Measurements from ENCODE around the gene NRM.
"Not testable (repeated sequence)": the region's sequence is repeated elsewhere in the genome, so short reads cannot be mapped to it uniquely, and the experiment has no call there.

The NRM gene

DNA sequence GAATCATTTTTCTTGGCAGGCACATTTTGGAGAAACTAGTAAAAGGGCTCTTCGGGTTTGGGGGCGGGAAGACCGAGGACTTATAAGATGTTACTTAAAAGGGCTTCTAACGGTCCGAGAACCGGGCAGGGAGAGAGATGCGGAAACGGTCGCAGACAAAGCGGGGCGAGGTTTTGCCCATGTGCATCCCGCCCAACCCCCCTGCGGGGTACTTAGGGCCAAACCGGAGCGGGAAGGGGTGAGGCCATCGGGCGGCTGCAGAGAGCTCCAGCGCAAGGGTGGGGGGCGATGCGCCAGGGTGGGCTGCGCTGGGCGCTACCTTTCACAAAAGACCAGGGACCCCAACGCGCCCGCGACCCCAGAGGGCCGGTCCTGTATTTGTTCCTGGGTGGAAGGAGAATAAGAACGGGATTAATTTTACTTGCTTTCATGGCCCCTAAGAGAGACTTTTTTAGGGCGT, 30.0 kb upstream of the NRM start:
- DNase-seq (ENCODE audit: low read depth in 2 of 2), result no peak

DNA sequence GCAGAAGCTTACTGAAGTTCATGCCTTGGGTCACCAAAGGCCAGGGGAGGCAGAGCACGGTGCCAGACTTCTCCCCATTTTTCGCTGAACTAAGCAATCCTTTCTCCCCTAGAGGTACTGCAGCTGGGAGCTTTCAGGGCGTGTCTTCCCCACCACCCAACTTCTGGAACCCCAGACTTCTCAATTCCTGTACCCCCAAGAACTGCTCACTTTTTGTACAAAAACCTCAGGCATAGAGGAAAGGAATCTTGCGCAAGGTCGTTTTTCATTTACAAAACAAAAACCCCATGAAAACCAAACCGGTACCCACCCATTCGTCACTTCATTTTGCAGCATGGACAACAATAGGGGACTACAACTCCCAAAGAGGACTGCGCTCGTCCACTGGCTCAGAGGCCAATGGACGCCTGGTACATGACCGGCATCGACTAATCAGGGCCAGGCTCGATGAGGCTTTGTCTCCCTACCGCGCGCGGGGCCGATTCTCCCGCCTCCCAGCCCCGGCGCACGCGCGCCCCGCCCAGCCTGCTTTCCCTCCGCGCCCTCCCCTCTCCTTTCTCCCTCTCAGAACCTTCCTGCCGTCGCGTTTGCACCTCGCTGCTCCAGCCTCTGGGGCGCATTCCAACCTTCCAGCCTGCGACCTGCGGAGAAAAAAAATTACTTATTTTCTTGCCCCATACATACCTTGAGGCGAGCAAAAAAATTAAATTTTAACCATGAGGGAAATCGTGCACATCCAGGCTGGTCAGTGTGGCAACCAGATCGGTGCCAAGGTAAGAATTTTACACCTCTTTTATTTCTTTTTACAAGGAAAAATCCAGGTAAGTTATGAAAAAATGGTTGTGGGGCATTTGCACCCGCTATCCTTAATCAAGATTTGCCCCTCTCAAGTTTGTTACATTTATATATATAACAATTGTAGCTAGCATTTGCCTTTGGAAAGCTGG, 29.3 kb upstream of the NRM start, which contains the start of gene TUBB:
TSS of gene TUBB (plus strand) at position 562 of the 947 bp plus-strand sequence. CDS start at position 717, 155 bp downstream.
- peak; percentile 91 to 94 for DNase-seq (ENCODE audit: low read depth in 2 of 2)

DNA sequence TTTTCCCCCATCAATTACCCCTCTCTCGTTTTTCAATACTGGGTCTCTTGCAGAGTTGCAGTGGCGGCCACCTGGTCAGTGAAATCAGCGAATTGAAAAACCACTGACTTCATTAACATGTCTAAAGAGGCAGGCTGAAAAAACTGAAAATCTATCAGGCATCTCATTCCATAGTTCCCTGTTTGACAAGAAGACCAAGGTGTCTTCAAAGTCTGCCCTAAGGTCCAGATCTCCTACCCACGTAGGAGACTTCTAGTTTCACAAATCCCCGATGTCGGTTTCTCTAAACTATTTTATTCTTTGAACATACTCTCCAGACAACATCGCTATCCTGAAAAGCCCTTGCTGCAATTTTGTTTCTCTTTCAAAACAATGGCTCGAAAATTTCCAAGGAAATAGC, 28.6 kb upstream of the NRM start:
- DNase-seq (ENCODE audit: low read depth in 2 of 2), result no peak

DNA sequence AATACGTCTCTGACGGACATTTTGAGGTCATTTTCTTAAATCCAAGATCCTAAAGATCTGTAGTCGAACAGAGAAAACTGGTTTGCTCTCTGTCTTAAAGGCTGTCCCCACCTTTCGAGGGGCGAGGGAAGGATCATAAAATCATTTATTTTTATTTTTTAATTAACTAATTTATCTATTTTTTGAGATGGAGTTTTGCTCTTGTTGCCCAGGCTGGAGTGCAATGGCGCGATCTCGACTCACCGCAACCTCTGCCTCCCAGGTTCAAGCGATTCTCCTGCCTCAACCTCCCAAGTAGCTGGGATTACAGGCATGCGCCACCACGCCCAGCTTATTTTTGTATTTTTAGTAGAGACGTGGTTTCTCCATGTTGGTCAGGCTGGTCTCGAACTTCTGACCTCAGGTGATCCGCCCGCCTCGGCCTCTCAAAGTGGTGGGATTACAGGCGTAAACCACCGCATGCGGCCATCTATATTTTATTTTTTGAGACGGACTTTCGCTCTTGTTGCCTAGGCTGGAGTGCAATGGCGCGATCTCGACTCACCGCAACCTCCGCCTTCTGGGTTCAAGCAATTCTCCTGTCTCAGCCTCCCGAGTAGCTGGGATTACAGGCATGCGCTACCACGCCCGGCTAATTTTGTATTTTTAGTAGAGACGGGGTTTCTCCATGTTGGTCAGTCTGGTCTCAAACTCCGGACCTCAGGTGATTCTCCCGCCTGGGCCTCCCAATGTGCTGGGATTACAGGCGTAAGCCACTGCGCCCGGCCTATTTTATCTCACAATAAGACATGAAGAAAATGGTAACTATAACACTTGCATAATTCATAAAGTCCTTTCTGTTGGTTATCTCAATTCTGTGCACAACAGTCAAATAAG, 27.3 kb upstream of the NRM start:
- DNase-seq (ENCODE audit: low read depth in 2 of 2), result not testable (repeated sequence)

DNA sequence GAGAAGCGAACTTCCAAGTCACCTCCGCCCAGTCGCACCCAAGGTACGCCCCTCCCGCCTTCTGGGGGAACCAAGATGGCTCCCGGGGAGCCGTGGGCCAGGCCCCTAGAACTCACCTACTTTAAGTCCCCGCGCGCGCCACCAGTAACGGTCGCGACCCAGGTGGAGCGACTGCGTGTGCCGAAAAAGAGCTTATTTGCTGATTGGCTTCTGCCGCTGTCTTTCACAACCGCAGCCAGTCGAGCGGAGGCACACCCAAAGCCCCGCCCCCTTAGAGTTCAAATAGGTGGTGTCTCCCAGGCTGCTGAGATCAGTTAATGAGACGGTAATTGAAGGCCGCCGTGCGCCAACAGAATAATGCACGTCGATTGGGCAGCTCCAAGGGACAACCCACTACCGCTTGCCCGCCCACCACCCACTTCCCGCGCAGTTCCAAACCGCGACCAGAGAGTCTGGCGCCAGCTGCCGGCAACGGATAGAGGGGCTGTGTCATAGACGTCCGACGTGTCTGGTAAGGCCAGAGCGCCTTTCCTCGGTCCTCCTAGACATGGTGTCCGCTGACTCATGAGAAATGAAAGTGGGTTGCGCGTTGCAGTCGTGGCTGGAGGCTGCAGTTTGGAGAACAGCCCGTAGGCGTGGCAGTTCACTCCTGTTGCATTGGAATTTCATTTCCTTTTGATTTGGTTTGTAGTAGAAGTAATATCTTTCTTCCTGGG, 26.5 kb upstream of the NRM start, which contains the start of gene MDC1:
TSS of gene MDC1 (minus strand) at position 153 of the 716 bp plus-strand sequence. CDS start 2,106 bp downstream, outside the sequence.
- DNase-seq (ENCODE audit: low read depth in 2 of 2), result peak; percentile 97 to 98

DNA sequence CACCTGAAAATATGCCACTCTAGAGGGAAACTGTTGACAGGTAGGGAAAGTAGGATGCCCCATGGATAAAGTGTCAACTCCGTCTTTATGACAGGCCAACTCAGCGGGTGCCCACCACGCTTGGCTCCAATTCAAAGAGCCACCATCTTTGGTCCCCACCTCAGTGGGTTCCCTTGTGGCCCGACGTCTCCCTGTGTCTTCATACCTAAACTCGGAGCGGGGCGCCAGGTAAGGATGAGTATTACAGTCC, 26.0 kb upstream of the NRM start:
- no peak for DNase-seq (ENCODE audit: low read depth in 2 of 2)

DNA sequence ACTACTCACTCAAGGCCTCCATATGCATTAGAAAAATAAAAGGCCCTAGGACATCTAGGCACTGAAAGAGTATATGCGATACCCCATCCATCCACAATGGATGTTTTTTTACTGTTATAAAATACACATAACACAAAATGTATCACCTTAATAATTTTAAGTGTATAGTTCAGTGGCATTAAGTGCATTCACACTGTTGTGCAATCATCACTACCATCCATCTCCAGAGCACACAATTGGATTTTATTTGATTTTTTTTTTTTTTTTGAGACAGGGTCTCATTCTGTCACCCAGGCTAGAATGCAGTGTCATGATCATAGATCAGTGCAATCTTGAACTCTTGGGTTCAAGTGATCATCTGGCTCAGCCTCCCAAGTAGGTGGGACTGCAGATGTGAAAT, 23.5 kb upstream of the NRM start:
- DNase-seq (ENCODE audit: low read depth in 2 of 2), result no peak

DNA sequence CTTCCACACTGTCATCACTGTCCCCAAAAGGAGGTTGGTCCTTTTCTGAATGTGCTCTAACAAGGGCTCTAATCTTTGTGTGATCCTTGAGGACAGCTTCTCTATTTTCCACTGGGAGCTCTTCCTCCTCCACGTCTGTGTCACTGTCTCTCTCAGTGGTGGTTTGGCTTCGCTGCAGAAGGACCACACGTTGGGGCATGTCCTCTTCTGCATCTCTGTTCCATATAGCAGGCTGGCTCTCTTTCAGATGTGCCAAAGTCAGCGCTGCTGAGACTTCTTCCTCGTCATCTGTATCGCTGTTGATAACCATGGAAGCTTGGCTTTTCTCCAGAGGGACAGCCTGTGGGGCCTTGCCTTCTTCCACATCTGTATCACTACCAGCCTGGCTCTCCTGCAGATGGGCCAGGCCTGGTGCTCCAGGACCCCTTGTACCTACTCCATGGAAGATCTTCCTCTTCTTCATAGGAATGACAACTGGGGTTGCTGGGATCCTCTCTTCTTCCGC, 21.7 kb upstream of the NRM start:
- DNase-seq (ENCODE audit: low read depth in 2 of 2), result no peak

DNA sequence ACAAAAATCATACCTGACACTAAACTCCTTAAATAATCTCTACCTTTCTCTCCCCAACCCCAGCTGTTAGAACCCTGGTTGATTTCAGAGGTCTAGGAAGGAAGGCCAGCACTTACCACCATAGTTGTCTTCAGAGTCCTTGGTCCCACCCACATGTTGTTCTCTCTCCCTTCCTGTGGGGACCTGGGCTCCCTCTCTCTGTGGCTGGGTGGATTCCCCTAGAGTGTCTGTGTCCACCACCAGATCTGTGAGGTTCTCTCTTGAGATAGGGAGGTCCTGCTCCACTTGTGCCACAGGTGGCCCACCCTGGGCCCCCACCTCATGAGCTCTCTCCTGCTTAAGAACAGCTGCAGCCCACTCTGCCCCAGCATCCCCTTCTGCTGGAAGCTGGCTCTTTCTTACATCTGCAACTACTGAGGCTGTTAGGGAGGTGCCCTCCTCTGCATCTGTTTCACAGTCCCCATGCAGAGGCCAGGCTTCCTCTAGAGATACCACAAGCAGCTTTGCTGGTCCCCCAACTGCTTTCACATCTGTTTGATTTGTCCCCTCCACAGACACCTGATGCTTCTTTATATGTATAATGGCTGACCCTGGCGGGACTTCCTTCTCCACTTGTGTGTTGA, 21.1 kb upstream of the NRM start:
- DNase-seq (ENCODE audit: low read depth in 2 of 2), result no peak

DNA sequence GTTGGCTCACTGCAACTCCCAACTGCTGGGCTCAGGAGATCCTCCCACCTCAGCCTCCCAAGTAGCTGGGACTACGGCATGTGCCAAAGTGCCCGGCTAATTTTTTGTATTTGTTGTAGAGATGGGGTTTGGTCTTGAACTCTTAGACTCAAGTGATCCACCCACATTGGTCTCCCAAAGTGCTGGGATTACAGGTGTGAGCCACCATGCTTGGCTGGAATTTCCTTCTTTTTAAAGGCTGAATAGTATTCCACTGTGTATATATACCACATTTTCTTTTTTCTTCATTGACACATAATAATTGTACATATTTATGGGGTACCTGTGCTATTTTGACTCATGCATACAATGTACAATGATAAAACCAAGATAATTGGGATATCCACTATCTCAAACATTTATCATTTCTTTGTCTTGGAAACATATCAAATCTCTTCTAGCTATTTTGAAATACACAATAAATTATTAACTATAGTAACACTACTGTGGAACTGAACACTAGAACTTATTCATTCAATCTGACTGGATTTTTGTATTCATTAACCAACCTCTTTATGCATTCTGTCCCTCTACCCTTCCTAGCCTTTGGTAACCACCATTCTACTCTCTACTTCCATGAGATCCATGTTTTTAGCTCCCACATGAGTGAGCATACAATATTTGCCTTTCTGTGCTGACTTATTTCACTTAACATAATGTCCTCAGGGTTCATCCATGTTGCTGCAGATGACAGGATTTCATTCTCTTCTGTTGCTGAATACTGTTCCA, 18.5 kb upstream of the NRM start:
- DNase-seq (ENCODE audit: low read depth in 2 of 2), result no peak

DNA sequence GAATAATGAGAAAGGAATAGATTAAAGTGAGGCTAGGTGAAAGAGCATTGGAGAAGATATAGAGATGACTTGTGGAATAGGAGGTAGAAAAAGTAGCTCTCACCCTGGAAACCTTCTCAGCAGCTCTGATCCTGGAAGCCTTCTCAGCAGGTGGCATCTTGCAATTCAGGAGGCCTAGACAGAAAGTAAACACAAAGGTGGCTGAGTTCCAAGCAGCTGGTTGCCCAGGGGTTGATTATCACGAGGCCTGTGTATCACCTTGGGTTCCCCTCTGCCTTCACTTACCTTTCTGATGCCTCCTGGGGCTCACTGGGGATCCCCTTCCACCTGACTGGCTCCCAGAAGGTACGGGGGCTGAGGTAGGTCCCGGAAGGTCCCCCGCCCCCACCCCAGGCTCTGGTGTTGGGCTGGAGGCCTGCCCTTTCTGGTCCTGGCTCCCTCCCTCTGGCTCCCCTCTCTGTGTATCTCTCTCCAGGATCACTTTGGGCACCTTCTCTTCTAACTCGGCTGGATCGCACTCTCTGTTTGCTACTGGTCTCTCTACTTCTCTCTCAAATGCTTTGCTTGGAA, 16.6 kb upstream of the NRM start:
- DNase-seq (ENCODE audit: low read depth in 2 of 2), result no peak

DNA sequence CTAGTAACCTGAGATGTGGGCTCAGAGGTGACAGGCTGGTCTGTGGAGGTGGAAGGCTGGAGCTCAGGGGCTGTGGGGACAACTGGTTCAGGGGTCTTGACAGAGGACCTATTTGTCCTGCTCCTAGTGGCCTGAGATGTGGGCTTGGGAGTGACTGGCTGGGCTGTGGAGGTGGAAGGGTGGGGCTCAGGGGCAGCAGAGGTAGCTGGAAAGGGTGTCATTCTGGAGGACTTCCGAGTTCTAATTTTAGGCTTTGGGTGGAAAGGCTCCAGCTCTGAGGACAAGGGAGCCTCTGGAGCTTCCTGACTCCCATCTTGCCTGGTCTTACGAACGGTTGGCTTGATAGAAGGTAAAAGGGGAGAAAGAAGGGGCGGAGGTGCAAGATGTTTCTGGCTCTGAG, 14.8 kb upstream of the NRM start:
- DNase-seq (ENCODE audit: low read depth in 2 of 2), result no peak

DNA sequence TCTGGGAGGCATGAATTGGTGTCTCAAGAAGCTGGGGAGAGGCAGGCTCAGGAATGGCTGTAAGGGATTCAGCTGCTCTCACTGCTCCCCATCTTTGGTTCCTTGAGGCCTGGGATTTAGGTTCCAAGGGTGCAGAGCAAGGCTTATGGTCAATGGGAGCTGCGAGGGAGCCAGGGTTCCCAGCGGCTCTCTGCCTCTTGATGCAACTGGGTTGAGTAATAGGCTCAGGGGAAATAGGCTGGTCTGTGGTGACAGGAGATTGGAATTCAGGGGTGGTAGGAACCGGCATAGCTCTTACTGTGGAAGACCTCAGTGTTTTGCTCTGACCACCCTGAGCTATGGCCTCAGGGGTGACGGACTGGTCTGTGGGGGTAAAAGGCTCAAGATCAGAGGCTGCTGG, 13.0 kb upstream of the NRM start:
- DNase-seq (ENCODE audit: low read depth in 2 of 2), result no peak

DNA sequence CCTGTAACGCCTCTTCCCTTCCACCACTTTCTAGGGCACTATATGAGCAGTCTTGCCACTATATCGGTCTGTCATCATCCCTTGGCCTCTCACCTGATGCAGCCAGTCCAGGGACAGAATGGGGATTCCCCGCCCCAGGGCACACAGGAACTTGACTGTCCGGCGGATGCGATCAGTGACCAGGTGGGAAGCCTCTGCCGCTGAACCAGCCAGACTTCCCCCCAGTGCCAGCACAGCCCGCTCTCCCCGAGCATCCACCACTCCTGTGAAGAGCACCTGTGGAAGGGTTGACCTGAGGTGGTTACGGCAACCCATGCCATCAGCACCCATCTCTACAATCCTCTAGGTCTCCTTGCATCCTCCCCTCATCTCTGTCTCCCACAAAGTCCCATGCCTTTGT, 12.2 kb upstream of the NRM start:
- no peak for DNase-seq (ENCODE audit: low read depth in 2 of 2)

DNA sequence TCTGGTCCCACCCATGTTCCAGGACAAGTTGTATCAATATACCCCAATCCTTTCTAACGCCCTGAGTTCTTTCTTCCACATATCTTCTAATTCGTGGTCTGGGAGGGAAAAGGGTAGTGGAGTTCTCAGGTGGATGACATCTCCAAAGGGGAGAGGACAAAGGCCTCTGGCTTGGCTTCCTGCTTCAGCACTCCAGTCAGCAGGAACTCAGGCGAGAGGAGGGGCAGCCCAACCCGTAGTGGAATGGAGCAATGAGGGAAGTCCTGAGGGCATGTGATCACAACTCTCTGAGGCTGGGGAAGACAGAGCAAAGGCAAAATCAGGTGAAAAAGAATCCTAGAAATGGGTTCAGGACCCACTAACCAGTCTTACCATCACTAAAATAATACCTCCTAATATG, 9.6 kb upstream of the NRM start:
- DNase-seq (ENCODE audit: low read depth in 2 of 2), result no peak

DNA sequence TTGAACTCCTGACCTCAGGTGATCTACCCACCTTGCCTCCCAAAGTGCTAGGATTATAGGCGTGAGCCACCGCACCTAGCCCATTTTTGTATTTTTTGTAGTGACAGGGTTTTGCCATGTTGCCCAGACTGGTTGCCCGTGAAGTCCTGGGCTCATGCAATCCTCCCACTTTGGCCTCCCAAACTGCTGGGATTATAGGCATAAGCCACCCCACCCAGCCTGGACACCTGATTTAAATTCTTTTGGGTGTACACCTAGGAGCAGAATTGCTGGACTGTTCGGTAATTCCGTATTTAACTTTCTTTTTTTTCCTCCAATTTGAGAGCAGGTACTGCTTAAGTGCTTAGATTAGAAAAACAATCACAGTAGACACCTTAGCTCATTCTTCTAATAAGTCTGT, 5.6 kb upstream of the NRM start:
- DNase-seq (ENCODE audit: low read depth in 2 of 2), result no peak

DNA sequence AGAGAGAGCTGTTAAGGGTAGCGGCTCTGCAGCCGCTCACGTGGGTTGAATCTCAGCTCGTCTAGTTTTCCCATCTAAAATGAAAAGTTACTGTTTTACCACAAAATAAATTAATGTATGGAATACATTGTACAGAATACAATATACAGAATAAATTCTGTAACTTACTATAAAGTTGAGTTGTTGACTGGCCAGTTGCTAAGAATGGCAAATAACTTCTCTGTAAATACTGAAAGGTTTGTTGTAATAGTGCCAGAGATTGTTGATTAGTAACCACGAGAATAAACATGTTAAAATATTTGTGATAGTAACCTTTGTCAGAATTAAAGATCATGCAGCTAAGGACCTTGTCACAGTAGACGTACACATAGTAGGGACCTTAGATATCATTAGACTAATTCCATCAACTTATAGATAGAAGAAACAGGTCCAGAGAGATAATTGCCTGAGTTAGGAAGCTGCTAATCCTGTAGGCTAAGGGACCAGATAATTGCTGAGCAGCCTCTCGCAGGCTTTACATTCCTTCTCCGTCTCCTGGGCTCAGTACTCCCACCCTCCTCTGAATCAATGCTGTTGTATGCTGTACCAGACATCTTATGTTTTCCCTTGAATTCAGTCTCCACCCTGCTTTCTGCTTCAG, 544 bp upstream of the NRM start:
- no peak for DNase-seq (ENCODE audit: low read depth in 2 of 2)

DNA sequence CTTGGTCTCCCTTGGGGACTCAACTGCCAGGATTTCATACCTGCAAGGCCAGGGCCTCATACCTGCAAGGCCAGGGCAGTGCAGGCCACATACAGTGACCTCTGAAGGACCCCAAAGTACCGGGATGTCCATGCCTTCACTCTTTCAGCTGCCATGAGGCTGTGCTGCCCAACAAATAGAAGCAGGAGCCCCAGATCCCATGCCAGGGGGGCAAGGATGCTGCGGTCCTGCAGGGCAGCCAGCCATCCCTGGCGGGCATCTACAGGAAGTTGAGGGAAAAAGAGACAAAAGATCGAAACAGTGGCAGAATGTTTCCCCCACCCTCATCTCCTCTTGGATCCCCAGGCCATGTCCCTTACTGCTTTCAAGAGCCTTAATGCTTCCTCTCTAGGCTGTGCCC, 799 bp downstream of the NRM start:
- DNase-seq (ENCODE audit: low read depth in 2 of 2), result no peak

DNA sequence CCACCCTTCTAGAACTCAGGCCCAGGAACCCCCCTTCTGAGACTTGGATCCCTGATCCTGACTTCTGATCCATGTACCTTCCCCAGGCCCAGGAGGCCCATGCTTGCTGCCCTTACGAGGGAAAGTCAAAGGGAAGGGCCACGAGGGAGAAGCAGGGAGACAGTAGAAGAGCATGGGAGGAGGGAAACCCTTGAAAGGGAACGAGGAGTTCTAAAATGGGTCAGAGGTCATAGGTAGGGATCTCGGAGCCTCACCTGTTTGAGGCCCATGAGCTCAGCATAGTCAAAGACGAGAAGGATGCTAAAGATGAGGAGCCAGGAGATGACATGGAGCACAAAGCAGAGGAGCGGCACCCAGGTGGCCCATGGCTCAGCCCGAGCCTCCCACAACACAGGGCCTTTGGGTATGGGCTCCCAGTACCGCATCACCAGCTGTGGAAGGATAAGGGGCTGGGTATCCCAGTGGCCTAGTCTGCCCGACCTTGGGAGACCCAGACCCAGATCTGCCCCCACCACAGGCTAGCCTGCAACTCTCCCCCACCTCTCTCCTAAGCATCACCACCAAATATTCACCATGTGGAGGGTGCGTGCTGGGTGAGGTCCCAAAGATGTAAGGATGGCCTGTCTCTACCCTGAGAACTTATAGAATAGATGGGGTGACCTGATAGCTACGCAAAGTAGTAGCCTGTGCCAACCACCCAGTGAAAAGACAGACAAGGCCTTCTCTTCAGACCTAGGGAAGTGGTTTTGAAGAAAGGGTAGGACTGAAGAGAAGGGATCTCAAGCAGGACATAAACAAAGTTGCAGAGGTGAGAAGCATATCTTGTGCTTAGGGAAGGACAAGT, 1.5 kb downstream of the NRM start:
- DNase-seq (ENCODE audit: low read depth in 2 of 2), result no peak
